HCT116 (cell line): ENCODE data around the gene CENATAC. TPM values are rescaled to one million over a fixed set of nuclear protein-coding genes. Genes with fewer than 3 reads are reported as not detected.

ENCODE experiments used
- ATAC-seq: fragments of 200-7000 bp; cut with Tn5 transposase; 2 replicates; pipeline ENCODE4 v1.9.1; 2020; ENCODE audit warnings: mild to moderate bottlenecking, moderate library complexity
- BruUV-seq: library from RNA; stranded (reverse); fragments of 400-500 nt; replicated peaks from 2 replicates; lab custom pipeline; 2021; lab: Mats Ljungman, UMichigan
- CTCF ChIA-PET: fragments of 300-600 bp; sonication (Branson Sonifier 250); formaldehyde crosslinking; loops from one replicate; lab custom pipeline; 2021; ENCODE audit warnings: antibody characterized with exemption; lab: Charles Lee
- POLR2A ChIA-PET: fragments of 300-600, 350-600 bp; sonication (Branson Sonifier 250); formaldehyde crosslinking; loops from one replicate; lab custom pipeline; 2021; ENCODE audit warnings: antibody characterized with exemption; lab: Charles Lee
- RAD21 ChIA-PET, 2 experiments: fragments of 300-600 bp; sonication (Branson Sonifier 250); formaldehyde crosslinking; loops; one replicate each; lab custom pipeline; 2023; ENCODE audit warnings: low total read pairs in 2 of 2; ENCODE audit not compliant: uncharacterized antibody in 2 of 2, unreplicated experiment in 2 of 2, low non-redundant PET in 1 of 2; lab: Charles Lee
- DNase-seq: peaks from one replicate; pipeline ENCODE4 v3.0.0-alpha.2; 2010; ENCODE audit warnings: low read depth, low spot score
- H2AFZ ChIP-seq: fragments of 200-600 bp; shearing (Covaris generic), sonication (generic); 2 replicates; pipeline ENCODE4 v1.6.1; 2017; ENCODE audit warnings: low read depth, mixed run types, mixed read lengths, antibody characterized with exemption, low read length; ENCODE audit not compliant: poor library complexity, severe bottlenecking
- H3K27ac ChIP-seq: 2 replicates; pipeline ENCODE4 v1.5.1; 2012; ENCODE audit warnings: low read depth, low read length
- H3K27me3 ChIP-seq: fragments of 200-600 bp; sonication (generic); 2 replicates; pipeline ENCODE4 v1.6.1; 2016; ENCODE audit warnings: mixed run types, low read length, mixed read lengths; ENCODE audit not compliant: insufficient read depth
- H3K36me3 ChIP-seq, 2 experiments: fragments of 200-500 bp in 1 of 2; fragments of 200-600 bp in 1 of 2; sonication (Bioruptor generic) in 1 of 2; sonication (generic) in 1 of 2; 2 replicates each; pipeline versions ENCODE4 v1.5.1 to v1.6.1; 2014 to 2016; ENCODE audit warnings: low read length in 2 of 2, inconsistent platforms in 1 of 2, mixed read lengths in 1 of 2, mixed run types in 1 of 2; ENCODE audit not compliant: insufficient read depth in 2 of 2, control insufficient read depth in 1 of 2
- H3K4me1 ChIP-seq, 2 experiments: fragments of 200-600 bp in 1 of 2; sonication (generic) in 1 of 2; 2 replicates each; pipeline versions ENCODE4 v1.5.1 to v1.6.1; 2012 to 2017; ENCODE audit warnings: low read length in 2 of 2, inconsistent platforms in 1 of 2, mild to moderate bottlenecking in 1 of 2, mixed read lengths in 1 of 2, mixed run types in 1 of 2, moderate library complexity in 1 of 2; ENCODE audit not compliant: insufficient read depth in 2 of 2, control insufficient read depth in 1 of 2
- H3K4me2 ChIP-seq: fragments of 200-600 bp; sonication (generic); 2 replicates; pipeline ENCODE4 v1.6.1; 2017; ENCODE audit warnings: mixed run types, low read length, mixed read lengths
- H3K4me3 ChIP-seq, 2 experiments: fragments of 200-600 bp in 1 of 2; sonication (generic) in 1 of 2; replicated peaks in 1 of 2; 2 replicates each; pipeline ENCODE4 v1.5.1; 2011 to 2016; ENCODE audit warnings: low read length in 2 of 2, control low read depth in 1 of 2, low read depth in 1 of 2, mild to moderate bottlenecking in 1 of 2, mixed read lengths in 1 of 2, mixed run types in 1 of 2
- H3K79me2 ChIP-seq: fragments of 200-600 bp; sonication (generic); 2 replicates; pipeline ENCODE4 v1.6.1; 2017; ENCODE audit warnings: mild to moderate bottlenecking, mixed run types, low read length, moderate library complexity, mixed read lengths; ENCODE audit not compliant: insufficient read depth
- H3K9ac ChIP-seq: fragments of 200-600 bp; sonication (generic); 2 replicates; pipeline ENCODE4 v1.6.1; 2016; ENCODE audit warnings: low read length, mixed read lengths
- H3K9me2 ChIP-seq: fragments of 200-600 bp; sonication (generic), shearing (Covaris generic); 2 replicates; pipeline ENCODE4 v1.6.1; 2017; ENCODE audit warnings: mixed run types, mild to moderate bottlenecking, moderate library complexity; ENCODE audit not compliant: insufficient read depth
- H3K9me3 ChIP-seq, 2 experiments: fragments of 200-500 bp in 1 of 2; fragments of 200-600 bp in 1 of 2; sonication (Bioruptor generic) in 1 of 2; sonication (generic) in 1 of 2; 2 replicates each; pipeline ENCODE4 v1.6.1; 2014 to 2017; ENCODE audit warnings: low read length in 2 of 2, mixed read lengths in 2 of 2, inconsistent platforms in 1 of 2, low read depth in 1 of 2, mild to moderate bottlenecking in 1 of 2, mixed run types in 1 of 2, moderate library complexity in 1 of 2; ENCODE audit not compliant: control insufficient read depth in 1 of 2, insufficient read depth in 1 of 2
- H4K20me1 ChIP-seq: fragments of 200-600 bp; sonication (generic), shearing (Covaris generic); 2 replicates; pipeline ENCODE4 v1.6.1; 2017; ENCODE audit warnings: mixed run types, mild to moderate bottlenecking, moderate library complexity; ENCODE audit not compliant: insufficient read depth
- CBX3 ChIP-seq: IDR thresholded peaks from 2 replicates; pipeline ENCODE4 v1.6.1; 2012; ENCODE audit warnings: low read depth
- EGR1 ChIP-seq: IDR thresholded peaks from 2 replicates; pipeline ENCODE4 v1.6.1; 2012; ENCODE audit warnings: low read depth
- ELF1 ChIP-seq: IDR thresholded peaks from 2 replicates; pipeline ENCODE4 v1.6.1; 2012; ENCODE audit warnings: low read depth, borderline replicate concordance
- FOSL1 ChIP-seq: IDR thresholded peaks from 2 replicates; pipeline ENCODE4 v1.6.1; 2012; ENCODE audit warnings: low read depth
- SP1 ChIP-seq: IDR thresholded peaks from 2 replicates; pipeline ENCODE4 v1.6.1; 2012; ENCODE audit warnings: low read depth
- SRF ChIP-seq: IDR thresholded peaks from 2 replicates; pipeline ENCODE4 v1.6.1; 2012; ENCODE audit warnings: low read depth
- TCF7L2 ChIP-seq: IDR thresholded peaks from 2 replicates; pipeline ENCODE4 v1.7.0; 2011; ENCODE audit warnings: borderline replicate concordance, inconsistent platforms; ENCODE audit not compliant: insufficient read depth, insufficient read length; ENCODE audit errors: extremely low read depth
- ZFX ChIP-seq: fragments of 450-650 bp; IDR thresholded peaks from 2 replicates; pipeline ENCODE4 v1.6.1; 2017
- ZNF274 ChIP-seq: fragments of 200-500 bp; sonication (Bioruptor generic); IDR thresholded peaks from 2 replicates; pipeline ENCODE4 v1.6.1; 2014; ENCODE audit warnings: mild to moderate bottlenecking, low read depth, low read length, inconsistent platforms
- intact Hi-C: fragments of 100-400 bp; cut with micrococcal nuclease; formaldehyde crosslinking; loops from 2 replicates; pipeline ENCODE4 v1.10.0; 2022
- total RNA-seq: library from RNA; stranded (reverse); gene quantifications from one replicate; pipeline ENCODE4 v1.2.1, GENCODE V29; 2021; ENCODE audit not compliant: unreplicated experiment
- TF ChIP-seq, protein P1 (sequence below), 3 experiments: fragments of 200-600 bp in 1 of 3; sonication (generic) in 1 of 3; IDR thresholded peaks in 2 of 3; conservative IDR thresholded peaks in 1 of 3; 2 replicates each; pipeline ENCODE4 v1.5.1; 2012 to 2017; ENCODE audit warnings: low read depth in 2 of 3, low read length in 2 of 3, antibody characterized with exemption in 1 of 3, borderline replicate concordance in 1 of 3, control low read depth in 1 of 3, mild to moderate bottlenecking in 1 of 3, mixed read lengths in 1 of 3, mixed run types in 1 of 3, moderate library complexity in 1 of 3; ENCODE audit not compliant: insufficient read depth in 1 of 3
- TF ChIP-seq, protein P2 (sequence below): IDR thresholded peaks from 2 replicates; pipeline ENCODE4 v1.6.1; 2012

CENATAC gene
- total RNA-seq, 1 experiment from 2014 or later: 28.9 TPM

DNA sequence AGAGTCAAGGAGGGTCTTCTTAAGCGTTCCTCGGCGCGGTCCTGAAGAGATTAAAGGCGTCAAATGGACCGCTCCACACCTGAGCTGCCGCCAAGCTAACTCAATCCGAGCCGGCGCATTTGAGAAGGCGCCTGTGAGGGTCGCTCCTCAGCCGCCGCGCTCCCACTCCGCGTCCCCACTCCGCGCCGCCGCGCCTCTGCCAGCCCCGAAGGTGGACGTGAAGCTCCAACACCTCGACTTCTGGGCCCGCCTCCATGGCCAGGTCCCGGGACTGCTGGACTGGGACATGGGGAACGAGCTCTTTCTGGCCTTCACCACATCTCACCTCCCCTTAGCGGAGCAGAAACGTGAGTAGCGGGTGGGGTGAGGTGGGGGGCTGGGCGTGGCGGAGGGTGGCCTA lies 26.3 kb upstream of the CENATAC start, which contains the start of gene FOXR1:
Gene FOXR1, plus strand, starts transcription at position 116 of the 400 bp plus-strand sequence. Its CDS starts 171 bp downstream, at position 287.
- no peaks in the 10 kb centered on the region for H3K79me2 ChIP-seq
- POLR2A ChIA-PET: no interaction called here
- H3K36me3 ChIP-seq: no peaks in the 10 kb centered on the region
- H3K9me2 ChIP-seq: no peaks in the 10 kb centered on the region
- TF ChIP-seq TCF7L2: no peak
- no peak for TF ChIP-seq ELF1
- TF ChIP-seq, all 23 proteins: peak for 0
- Histone ChIP-seq H4K20me1 (no peaks in the 10 kb centered on the region), H2AFZ (no peak within 1 kb of the TSS), H3K27me3 (no peaks in the 10 kb centered on the region), H3K27ac (no peak within 1 kb of the TSS), H3K4me1 (no peaks in the 10 kb centered on the region), H3K9me3 (no peaks in the 10 kb centered on the region), H3K4me2 (no peak within 1 kb of the TSS), H3K9ac (no peak within 1 kb of the TSS), H3K4me3 (no peak within 1 kb of the TSS)
- ChIA-PET CTCF (no interaction called here), RAD21 (interaction anchor here in 1 of 2 experiments (0.7 kb wide), 1 partner anchor 503 kb away, joined by 5 read pairs; no protein-coding TSS in a partner anchor)
- BruUV-seq: no TSS peak
- no peak for ATAC-seq
- intact Hi-C loops: no loop called here
- no peak for DNase-seq

DNA sequence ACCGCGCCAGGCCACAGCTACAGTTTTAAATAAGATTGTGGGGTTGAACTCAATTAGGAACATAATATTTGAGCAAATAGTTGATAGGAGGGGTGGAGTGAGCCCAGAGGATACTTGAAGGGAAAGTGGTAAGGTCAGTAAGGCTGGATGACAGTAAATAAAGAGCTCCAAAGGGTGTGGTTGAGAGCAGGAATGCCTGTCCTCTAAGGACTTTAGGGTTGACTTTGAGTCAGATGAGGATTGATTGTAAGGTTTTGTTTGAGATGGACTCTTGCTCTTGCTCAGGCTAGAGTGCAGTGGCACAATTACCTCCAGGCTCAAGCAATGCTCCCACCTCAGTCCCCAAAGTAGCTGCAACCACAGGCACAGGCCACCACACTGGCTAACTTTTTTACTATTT lies 24.0 kb upstream of the CENATAC start:
- Histone ChIP-seq H2AFZ (no peak overlapping the region), H3K27me3 (no peaks in the 10 kb centered on the region), H3K36me3 (no peaks in the 10 kb centered on the region), H4K20me1 (no peaks in the 10 kb centered on the region), H3K27ac (no peak overlapping the region), H3K4me1 (no peaks in the 10 kb centered on the region), H3K4me2 (no peak overlapping the region), H3K9me3 (no peaks in the 10 kb centered on the region), H3K79me2 (no peaks in the 10 kb centered on the region), H3K9me2 (no peaks in the 10 kb centered on the region), H3K9ac (no peak overlapping the region), H3K4me3 (no peak overlapping the region)
- no TSS peak for BruUV-seq
- CTCF ChIA-PET: no interaction called here
- intact Hi-C loops: no loop called here
- ATAC-seq: no peak
- no peak for TF ChIP-seq CBX3
- no peak for TF ChIP-seq ZNF274
- no peak for TF ChIP-seq SP1
- no peak for TF ChIP-seq SRF
- TF ChIP-seq ZFX: no peak
- TF ChIP-seq FOSL1: no peak
- no peak for TF ChIP-seq EGR1
- no peak for TF ChIP-seq ELF1
- TF ChIP-seq, protein P1, sequence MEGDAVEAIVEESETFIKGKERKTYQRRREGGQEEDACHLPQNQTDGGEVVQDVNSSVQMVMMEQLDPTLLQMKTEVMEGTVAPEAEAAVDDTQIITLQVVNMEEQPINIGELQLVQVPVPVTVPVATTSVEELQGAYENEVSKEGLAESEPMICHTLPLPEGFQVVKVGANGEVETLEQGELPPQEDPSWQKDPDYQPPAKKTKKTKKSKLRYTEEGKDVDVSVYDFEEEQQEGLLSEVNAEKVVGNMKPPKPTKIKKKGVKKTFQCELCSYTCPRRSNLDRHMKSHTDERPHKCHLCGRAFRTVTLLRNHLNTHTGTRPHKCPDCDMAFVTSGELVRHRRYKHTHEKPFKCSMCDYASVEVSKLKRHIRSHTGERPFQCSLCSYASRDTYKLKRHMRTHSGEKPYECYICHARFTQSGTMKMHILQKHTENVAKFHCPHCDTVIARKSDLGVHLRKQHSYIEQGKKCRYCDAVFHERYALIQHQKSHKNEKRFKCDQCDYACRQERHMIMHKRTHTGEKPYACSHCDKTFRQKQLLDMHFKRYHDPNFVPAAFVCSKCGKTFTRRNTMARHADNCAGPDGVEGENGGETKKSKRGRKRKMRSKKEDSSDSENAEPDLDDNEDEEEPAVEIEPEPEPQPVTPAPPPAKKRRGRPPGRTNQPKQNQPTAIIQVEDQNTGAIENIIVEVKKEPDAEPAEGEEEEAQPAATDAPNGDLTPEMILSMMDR (IDR thresholded peaks at IDR 0.05 in 2 of 3, conservative IDR thresholded peaks at IDR 0.05 in 1 of 3; ENCODE audit: borderline replicate concordance in 1 of 3, insufficient read depth in 1 of 3, low read depth in 2 of 3, low read length in 2 of 3): no peak
- TF ChIP-seq, protein P2, sequence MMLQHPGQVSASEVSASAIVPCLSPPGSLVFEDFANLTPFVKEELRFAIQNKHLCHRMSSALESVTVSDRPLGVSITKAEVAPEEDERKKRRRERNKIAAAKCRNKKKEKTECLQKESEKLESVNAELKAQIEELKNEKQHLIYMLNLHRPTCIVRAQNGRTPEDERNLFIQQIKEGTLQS: no peak
- RAD21 ChIA-PET: no interaction called here
- no peak for DNase-seq
- POLR2A ChIA-PET: no interaction called here
